NCI-H69 (cell line): ENCODE data around the gene EMID1.
"Not testable (repeated sequence)": the region's sequence is repeated elsewhere in the genome, so short reads cannot be mapped to it uniquely, and the experiment has no call there.

ENCODE experiments used
- DNase-seq: peaks from one replicate; lab custom pipeline; 2025; lab: John Stamatoyannopoulos, UW

The EMID1 gene

GRCh38 chr22:29211066-29211465 lies 5.4 kb downstream of the EMID1 start:
- DNase-seq, result no peak

GRCh38 chr22:29211466-29211865 lies 5.8 kb downstream of the EMID1 start:
- no peak for DNase-seq

GRCh38 chr22:29212743-29213142 lies 7.0 kb downstream of the EMID1 start:
- no peak for DNase-seq

DNA sequence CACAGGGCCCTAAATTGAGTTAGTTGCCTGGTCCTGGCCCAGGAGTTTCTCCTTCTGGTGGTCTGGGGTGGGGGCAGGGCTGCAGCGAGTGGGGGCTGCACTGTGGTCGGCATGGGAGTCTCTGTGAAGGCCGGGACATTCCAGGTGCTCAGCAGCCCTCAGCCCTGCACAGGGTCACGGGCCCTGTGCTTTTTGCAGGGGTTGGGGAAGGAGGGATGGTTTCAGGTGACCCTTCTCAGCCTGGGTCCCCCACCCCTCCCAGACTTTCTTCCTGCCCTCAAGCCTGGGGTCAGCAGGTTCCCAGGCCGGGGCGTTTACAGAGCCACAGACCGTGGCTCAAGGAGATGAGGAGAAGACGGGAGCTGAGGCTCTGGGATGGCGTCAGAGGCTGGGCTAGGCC lies 7.8 kb downstream of the EMID1 start:
- DNase-seq, result no peak

- DNase-seq, result no peak
These were observed 8.5 kb downstream of the EMID1 start for GRCh38 chr22:29214232-29214631.

DNA sequence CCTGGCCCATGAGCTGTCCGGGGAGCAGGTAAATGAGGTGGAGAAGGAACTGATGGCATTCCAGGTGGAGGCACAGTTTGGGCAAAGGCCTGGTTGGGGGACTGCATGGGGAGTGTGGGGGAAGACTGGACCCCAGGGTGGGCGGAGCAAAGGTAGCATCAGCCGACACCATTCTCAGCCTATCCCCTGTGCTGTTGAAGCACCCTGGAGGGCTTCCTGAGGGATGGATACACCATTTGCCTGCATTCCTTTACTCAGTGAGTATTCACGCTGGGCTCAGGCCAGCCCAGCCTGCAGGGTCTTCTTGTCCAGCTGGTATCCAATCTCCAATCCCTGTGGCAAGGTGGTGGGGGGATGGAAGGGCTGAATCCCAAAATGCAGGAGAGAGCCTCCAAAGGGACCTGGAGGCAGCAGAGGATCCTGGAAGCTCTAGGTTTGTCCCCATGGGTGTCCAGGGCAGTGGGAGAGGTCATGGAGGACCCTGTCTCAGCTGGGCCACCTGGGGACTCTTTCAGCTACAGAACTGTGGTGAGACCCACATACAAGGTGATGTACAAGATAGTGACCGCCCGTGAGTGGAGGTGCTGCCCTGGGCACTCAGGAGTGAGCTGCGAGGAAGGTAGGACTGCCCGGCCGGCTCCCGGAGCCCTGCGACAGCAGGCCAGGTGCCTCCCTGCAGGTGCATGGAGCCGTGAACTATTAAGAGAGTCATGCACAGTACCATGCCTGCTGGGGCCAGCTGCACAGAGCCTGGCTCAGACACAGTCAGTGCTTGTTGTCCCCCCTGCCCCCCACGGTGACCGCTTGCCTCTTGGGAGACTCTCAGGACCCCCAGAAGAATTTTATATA lies 9.5 kb downstream of the EMID1 start:
- no peak for DNase-seq

- DNase-seq, result no peak
These were observed 10.5 kb downstream of the EMID1 start for GRCh38 chr22:29216011-29216872.

DNA sequence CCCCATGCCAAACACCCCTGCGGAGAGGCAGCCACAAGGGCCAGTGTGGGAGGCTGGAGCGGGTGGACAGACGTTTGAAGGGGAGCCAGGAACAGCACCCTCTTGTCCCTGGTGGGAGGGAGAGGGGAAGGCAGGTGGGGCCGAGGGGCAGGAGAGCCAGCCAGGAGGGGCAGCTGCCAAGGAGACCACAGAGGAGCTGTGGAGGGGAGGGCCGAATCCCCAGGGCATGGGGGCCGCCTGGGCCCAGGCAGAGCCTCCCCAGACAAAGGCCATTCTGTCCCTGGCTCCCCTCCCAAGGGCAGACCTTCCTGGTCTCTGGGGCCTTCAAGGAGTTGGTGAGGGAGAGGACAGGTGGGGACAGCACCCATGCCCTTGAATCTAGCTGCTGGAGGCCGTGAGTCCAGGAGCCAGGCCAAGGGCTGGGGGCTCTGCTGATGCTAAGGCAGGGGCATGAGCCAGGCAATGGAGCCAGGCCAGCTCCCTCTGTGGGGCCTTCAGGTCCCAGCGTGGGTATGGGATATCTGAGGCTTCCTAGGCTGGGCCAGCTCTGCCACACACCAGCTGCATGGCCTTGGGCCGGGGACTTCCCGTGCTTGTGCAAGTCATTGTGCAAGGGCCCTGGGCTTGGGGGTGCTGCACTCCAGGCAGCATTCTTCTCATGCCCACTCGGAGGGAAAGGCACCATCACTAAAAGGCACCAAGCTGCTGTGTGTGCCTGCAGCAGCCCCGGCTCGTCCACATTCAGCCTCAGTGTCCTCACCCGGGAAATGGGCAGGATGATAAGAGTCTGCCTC lies 11.4 kb downstream of the EMID1 start:
- DNase-seq, result no peak

- no peak for DNase-seq
These were observed 12.4 kb downstream of the EMID1 start for GRCh38 chr22:29217827-29218757.

DNA sequence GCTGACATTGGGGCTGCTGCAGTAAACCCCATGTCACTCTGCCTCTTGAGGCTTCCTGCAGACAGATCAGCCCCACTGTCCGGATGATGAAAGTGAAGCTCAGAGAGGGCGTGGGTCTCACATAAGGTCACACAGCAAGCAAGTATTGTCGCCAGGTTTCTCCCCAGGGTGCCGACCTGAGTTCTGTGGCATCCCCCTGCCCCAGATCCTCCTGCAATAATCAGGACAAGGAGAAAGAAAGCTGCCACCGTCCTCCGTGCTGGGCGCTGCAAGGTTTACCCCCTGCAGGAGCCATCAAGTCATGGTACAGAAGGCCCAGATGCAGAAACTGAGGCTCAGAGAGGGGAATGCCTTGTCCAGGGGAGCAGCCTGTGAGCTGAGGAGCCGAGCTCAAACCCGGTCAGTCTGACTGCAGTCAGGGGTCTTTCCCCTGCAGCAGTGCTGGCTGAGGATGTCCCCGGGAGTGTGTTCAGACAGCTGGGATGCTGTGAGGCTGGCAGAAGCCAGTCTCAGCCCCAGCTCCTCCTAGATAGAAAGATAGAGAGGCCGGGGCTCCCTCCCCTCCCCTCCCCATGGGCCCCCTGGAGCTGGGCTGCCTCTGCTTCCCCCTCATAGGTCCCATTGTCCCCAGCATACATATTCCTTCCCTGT lies 13.2 kb downstream of the EMID1 start:
- DNase-seq, result no peak

GRCh38 chr22:29219409-29219782 lies 13.7 kb downstream of the EMID1 start:
- not testable (repeated sequence) for DNase-seq

- peak; percentile 31 for DNase-seq
These were observed 14.4 kb downstream of the EMID1 start for GRCh38 chr22:29219881-29220670.

DNA sequence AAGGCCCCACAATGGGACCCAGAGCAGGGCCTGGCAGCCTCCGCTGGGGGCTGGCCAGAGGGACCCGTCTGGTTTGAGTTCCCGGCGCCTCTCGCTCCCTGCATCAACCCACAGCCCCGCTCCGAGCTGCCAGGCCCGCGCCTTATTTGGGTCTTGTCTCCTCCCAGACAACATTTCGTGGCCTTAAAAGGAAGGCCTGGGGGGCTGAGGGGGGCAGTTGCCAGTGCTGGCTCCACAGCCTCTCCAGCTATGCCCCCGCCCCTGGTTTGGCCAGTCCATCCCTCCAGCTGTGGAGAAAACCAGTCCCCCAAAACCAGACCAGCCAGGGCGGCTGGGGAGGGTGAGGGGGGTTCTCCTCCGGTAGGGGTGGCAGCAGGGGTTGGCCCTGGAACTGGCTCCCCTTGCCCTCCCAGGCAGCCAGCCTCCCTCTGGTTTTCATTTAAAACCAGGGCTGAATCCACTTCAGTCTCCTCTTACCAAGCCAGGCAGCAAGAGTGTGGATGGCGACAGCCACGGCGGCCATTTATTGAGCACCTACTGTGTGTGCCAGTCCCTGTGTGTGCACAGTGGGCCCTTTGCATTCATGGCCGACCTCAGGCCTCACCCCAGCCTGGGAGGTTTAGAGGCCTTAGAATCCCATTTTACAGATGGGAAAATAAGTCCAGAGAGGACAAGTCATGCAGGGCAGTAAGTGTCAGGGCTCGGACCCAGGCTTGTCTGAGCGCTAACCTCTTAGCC lies 18.6 kb downstream of the EMID1 start:
- no peak for DNase-seq

DNA sequence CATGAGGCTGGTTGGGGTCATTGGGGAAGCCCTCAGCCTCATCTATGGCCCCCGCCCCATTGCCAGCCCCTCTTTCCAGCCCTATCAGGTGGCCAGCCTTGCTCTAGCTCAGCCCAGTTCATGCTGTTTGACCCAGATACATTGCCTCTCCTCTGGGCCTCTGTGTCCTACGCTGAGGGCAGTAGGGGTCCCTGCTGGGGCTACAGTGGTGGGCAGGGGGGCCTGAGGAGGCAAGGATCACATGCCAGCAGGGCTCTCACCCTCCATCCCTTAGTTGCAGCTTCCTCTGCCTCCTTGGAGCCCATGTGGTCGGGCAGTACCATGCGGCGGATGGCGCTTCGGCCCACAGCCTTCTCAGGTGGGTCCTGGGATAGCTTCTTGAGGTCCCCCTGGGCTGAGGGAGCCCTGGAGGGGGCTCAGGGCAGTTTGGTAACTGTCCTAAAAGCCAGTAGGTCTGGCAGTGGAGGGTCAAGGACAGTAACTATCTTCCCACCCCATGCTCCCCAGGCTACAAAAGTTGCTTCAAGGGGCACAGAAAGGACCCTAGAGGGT lies 19.2 kb downstream of the EMID1 start:
- no peak for DNase-seq

DNA sequence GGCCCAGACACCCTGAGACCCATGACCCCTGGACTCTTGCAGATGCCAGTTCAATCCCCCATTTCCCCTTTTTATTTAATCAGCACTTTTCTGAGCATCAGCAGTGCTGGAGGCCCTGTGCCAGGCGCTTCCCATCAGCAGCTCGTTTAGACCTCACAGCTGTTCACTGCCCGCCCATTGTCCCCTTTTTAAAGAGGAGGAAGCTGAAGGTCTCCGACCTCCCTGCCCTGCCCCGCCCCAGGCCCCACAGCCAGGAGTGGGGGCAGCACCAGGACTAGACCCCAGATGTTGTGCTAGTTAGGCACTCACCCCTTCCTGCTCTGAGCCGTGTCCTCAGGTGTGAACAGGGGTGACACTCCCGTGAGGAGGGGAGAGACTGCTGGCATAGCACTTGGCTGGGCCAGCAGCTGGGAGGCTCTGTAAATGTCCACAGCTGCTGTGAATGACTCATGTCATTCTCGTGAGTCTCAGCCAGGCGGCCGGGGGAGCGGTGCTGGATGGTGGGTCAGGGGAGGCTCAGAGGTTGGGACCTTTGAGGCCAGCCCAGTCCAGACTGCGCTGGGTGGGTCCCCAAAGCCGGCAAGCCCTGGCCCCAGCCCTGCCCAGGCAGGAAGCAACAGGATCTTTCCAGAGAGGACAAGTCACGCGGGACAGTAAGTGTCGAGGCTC lies 19.9 kb downstream of the EMID1 start:
- DNase-seq, result peak; percentile 80

- no peak for DNase-seq
These were observed 20.8 kb downstream of the EMID1 start for GRCh38 chr22:29226351-29226981.

DNA sequence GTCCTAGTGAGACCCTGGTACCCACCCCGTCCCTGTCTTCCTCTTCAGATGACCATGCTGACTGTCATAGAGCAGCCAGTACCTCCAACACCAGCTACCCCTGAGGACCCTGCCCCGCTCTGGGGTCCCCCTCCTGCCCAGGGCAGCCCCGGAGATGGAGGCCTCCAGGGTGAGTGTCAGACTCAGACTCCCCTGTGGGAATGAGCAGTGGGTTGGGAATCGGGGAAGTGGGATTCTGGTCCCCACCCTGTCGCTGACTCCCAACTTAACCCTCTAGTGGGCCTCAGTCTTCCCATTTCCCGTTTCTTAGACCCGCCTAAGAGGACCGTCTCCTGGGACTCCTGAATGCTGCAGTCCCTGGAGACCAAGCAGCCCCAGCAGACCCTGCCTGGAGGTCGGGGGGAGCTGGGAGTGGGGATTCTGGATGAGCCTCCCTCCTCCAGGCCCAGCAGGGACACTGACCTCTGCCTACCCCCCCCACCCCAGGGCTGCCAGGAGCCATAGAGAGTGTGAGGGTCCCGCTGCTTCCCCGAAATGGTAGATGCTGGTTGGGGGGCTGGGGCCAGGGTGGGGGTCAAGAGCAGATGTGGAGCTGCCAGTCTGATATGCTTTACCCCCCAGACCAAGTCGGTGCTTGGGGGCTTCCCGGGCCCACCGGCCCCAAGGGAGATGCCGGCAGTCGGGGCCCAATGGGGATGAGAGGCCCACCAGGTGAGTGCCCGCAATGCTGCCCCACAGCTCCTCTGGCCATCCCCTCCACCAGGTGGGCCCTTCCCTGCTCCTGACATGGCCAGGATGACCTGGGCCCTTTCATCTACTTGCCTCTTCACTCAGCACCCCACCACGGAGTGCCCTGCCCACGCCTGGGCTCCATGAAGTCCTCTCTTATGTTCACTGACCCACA lies 25.5 kb downstream of the EMID1 start:
- DNase-seq, result no peak
